GM18873 (cell line): ENCODE results near the gene FSTL4.
"Not testable (repeated sequence)": the region's sequence is repeated elsewhere in the genome, so short reads cannot be mapped to it uniquely, and the experiment has no call there.

Source experiments
- ATAC-seq: cut with Tn5 transposase; IDR thresholded peaks from one replicate; pipeline ENCODE4 v1.9.1; 2021; ENCODE audit warnings: mild to moderate bottlenecking, moderate library complexity, moderate number of reproducible peaks; ENCODE audit not compliant: unreplicated experiment, low FRiP score

FSTL4 gene

DNA sequence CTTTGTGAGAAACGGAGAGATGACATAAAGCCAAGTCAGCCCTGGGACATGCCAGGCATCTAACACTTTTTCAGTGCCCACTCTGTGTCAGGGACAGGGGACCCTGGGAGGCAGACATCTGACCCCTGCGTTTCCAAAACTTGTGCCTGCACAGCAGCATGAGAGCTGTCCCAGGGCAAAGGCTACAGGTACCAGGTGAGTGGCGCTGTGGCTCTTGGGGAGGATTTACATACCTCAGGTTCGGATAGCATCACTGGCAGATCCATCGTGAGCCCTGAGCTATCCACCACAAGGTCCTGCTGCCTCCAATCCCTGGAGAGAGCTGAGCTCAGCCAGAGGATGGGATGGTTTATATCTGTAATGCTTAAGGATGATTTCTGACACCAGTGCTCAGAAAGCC, 52.4 kb downstream of the FSTL4 start:
- ATAC-seq, result no peak

DNA sequence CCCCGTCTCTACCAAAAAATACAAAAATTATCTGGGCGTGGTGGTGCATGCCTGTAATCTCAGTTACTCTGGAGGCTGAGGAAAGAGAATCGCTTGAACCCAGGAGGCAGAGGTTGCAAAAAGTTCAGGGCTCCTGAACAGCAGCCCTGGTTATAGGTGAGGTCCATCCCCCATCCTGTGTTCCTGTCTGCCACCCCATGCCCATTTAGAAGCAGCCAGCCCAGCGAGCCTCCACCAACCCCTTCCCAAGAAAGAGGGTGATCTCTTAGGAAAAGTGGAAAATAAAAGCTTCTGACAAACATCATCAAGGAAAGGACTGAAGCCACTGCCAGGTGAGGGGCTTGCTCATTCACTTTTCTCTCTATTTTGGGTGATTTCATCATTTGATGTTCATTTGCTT, 55.8 kb downstream of the FSTL4 start:
- ATAC-seq, result no peak

DNA sequence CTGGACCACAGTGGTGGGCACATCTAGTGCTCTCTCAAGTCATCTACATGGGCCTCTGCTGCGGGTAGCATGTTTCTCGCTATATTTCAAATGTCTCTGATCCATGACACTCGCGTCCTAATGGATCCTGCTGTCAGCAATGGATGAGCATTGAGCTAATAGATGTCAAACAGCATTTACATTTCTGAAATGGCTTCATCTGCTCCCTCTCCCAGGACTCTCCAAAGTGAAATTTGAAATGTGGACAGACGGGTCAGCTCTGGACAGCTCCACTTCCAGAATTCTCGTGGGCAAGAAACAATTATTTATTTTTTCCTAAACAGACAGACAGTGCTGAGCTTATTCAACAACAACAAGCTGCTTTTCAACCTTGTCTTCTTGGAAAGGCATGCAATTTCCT, 58.1 kb downstream of the FSTL4 start:
- no peak for ATAC-seq

GRCh38 chr5:133552925-133553525, 59.3 kb downstream of the FSTL4 start:
- ATAC-seq, result no peak

DNA sequence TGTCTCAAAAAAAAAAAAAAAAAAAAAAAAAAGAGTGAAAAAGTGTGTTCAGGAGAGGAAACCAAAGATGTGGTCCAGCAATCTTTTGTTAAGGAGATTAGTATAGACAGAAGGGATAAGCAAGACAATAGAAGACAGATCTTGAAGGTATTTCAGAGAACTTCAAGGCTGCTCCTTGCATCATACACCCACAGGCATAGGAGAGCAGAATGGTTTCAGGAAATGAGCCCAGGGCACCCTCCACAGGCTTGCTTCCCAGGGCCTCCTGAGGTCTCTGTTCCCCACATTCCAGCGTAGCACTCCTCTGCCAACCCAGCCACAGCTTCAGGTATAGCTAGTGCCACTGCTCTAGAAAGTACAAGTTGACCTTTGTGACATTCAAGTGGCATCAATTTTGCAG, 65.8 kb downstream of the FSTL4 start:
- ATAC-seq, result no peak

DNA sequence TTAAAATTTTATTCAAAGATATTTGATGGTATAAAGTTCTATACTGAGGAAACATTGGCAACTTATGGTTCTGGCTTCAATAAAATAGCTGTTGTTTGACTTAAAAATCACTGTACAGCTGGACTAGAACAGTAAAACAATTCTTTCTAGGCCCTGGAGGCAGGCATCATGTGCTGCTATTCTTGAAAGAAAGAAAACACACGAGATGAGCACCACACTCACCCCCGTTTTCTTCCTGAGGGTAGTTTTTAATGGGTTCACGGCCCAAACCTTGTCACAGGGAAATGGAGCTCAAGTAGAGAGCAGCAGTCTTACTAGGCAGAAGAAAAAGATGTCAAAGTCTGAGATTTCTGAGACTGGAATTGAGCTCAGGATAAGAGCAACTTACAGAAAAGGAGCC, 68.0 kb downstream of the FSTL4 start:
- no peak for ATAC-seq

DNA sequence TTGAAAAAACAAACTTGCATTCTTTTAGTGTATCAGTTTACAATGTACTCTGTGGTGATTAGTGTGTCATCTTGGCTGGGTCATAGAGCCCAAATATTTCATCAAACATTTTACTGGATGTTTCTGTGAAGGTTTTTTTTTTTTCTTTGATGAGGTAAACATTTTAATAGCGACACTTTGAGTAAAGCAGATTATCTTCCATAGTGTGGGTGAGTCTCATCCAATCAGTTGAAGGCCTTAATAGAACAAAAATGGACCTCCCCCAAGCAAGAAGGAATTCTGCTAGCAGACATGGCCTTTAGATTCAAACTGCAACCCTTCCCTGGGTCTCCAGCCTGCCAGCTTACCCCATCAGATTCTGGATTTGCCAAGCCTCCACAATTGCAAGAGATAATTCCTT, 72.5 kb downstream of the FSTL4 start:
- ATAC-seq, result no peak

- ATAC-seq, result no peak
Observed at GRCh38 chr5:133538718-133539117, 73.6 kb downstream of the FSTL4 start.

DNA sequence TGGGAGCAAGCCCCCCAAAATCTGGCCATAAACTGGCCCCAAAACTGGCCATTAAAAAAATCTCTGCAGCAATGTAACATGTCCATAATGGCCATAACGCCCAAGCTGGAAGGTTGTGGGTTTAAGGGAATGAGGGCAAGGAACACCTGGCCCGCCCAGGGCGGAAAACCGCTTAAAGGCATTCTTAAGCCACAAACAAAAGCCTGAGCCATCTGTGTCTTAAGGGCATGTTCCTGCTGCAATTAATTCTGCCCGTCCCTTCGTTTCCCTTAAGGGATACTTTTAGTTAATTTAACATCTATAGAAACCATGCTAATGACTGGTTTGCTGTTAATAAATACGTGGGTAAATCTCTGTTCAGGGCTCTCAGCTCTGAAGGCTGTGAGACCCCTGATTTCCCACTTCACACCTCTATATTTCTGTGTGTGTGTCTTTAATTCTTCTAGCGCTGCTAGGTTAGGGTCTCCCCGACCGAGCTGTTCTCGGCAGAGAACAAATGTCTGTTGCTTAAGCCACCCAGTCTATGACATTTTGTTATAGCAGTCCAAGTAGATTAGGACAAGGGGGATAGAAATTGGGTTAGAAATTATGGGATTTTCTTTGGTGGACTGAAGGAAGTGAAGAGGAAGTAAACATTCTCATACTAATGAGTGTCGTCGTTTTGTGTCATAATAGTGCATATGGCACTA, 77.0 kb downstream of the FSTL4 start:
- not testable (repeated sequence) for ATAC-seq

DNA sequence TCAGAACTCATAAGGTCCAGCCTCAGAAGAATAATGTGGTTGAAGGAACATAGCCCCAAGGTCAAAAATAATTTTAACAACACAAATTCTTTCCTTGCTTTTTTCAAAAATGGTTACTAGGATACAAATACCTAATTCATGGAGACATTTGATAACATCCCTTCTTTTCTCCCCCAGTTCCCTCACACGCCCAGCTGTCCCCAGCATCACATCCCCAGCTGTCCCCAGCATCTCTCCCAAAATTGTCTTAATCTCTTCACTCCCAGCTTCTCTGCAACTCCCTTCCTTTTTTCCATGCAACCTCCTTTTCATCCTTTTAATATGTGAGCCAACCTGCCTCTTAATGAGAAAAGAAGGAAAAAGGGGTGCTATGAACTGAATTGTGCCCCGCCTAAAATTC, 77.8 kb downstream of the FSTL4 start:
- ATAC-seq, result no peak

GRCh38 chr5:133533541-133533940, 78.8 kb downstream of the FSTL4 start:
- no peak for ATAC-seq

- no peak for ATAC-seq
Observed at GRCh38 chr5:133531594-133531993, 80.7 kb downstream of the FSTL4 start.

DNA sequence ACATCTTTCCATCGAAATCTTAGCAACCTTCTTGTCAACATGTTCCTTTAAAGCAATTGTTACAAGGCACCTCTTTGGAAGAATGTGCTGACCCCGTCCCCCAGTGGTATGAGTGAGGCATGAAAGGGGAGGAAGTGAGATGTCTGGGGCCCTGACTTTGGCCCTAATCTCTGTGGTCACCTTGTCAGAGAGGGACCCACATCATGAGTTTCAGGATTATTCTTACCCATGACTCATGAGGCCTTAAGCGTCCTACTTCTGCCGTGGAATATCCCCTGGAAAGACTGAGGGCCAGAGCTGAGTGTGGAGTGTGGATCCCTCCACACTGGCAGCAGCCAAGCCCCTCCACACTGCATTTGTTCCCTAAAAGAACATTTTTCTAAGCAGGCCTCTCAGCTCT, 81.2 kb downstream of the FSTL4 start:
- ATAC-seq, result no peak

DNA sequence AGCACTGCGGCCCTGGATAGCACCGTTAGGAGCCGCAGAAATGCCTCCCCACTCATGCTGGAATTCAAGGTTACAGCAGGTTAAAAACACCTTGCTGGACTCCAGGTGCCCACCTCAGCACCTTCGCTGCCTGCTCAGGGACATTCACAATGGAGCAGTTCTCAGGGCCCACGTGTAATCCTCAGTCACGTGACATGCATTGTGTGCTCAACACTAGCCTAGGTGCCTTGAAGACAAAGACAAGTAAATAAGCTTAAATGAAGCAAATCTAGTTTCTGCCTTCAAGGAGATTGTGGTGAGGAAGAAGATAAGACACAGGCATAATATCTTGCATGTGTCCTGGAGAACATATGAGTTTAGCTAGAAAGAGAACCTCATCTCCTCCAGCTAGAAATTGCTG, 82.1 kb downstream of the FSTL4 start:
- ATAC-seq, result no peak

GRCh38 chr5:133528841-133529240, 83.5 kb downstream of the FSTL4 start:
- ATAC-seq, result no peak

DNA sequence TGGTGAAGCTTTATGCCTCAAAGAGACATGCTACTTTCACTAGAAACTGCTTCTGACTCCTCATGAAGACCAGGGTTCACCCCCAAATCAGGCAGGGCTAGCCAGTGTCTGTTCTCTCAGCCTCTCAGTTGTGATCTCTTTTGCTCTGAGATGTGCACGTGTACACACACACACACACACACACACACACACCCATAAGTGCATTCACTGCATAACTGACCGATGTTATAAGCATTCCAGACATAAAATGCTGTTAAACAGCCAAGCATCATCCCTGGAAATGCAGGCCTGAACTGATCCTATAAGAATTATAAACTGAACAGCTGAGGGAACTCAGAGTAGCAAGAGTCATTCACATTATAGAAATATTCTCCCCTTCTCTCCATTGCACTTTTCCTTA, 85.0 kb downstream of the FSTL4 start:
- no peak for ATAC-seq

DNA sequence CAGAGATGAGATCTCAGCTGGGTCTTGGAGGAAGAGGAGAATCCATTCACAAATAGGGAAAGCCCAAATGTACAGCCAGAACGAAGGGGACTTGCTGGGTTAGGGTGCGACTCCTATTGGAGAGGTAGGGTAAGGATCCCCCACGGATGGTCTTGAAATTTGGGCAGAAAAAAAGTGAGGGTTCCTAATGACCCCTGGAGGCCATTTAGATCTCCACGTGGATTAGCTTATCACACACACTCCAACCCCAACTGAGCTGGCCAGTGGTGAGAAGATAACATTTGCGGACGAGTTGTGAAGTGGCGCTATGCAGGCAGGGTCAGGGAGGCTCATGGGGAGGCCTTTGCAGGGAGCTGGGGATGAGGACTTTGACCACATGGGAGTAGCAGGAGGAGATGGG, 86.0 kb downstream of the FSTL4 start:
- ATAC-seq, result no peak

- no peak for ATAC-seq
Observed at GRCh38 chr5:133525126-133525525, 87.2 kb downstream of the FSTL4 start.

DNA sequence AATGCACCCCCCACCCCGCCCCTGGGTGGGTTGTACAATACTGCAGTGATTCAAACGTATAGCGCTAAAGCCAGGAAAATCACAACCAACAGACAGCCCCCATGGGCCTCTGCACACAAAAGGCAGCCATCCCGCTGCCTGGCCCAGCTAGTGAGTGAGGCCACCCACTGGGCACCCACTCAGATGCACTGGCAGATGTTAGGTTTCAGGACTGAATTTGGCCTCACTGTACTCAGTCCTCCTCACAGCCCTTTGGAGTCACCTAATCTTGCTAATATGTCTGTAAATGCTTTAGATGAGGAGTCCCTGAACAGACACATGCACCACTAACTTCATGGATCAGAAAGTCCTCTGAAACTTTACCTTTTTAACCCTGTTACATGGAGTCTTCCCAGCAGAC, 87.7 kb downstream of the FSTL4 start:
- no peak for ATAC-seq

DNA sequence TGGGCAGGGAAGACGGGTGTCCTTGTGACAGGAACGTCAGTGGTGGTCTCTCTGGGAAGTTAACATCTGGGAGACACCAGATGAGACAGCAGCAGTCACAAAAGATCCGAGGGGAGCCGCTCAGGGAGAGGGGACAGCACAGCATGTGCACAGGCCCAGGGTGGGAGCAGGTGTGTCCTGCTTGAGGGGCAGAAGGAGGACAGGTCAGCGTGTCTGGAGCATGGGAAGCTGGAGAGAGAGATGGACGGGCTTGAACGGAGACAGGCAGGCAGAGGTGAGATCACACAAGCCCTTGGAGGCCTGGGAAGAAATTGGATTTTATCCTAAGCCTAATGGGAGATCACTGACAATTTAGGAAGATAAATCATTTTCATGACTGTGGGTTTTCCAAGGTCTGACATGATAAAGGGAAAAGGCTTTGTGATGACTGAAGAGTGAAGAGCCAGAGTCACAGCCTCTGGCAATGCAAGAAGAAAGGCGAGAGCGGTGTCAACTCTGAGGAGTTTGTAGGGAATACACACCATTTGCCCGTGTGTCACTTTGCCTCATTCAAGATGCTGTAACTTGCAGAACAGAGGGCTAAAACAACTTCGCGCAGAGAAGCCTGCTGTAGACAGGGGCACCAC, 88.3 kb downstream of the FSTL4 start:
- no peak for ATAC-seq

DNA sequence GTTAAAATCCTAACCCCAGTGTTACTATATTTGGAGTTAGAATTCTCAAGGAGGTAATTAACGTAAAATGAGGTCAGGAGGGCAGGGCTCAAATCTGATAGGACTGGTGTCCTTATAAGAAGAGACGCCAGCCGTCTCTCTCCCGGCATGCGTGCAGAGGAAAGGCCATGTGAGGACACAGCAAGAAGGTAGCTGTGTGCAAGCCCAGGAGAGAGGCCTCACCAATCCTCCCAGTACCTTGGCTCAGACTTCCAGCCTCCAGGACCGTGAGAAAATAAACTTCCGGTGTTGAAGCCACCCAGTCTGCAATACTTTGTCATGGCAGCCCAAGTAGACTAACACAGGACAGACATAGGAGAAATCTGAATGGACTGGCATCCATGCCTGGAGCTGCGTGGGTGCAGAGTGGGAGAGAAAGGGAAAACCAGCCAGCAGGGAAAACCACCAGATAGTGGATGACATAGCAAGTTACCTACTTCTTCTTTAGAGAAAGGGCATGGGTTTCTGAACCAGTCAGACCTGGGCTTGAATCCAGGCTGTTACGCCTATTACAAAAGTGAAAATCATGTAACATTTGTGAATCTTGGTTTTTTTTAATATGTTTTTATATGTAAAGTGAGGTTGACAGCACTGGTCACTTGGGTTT, 89.2 kb downstream of the FSTL4 start:
- no peak for ATAC-seq

- no peak for ATAC-seq
Observed at GRCh38 chr5:133521801-133522200, 90.5 kb downstream of the FSTL4 start.
